GM21717 (cell line): ENCODE data around the gene GLCE.

Experiments
- ATAC-seq: cut with Tn5 transposase; IDR thresholded peaks from one replicate; pipeline ENCODE4 v1.9.1; 2021; ENCODE audit warnings: mild to moderate bottlenecking, moderate library complexity; ENCODE audit not compliant: unreplicated experiment

Gene GLCE

GRCh38 chr15:69314736-69315135 lies 154.3 kb downstream of the GLCE start:
- ATAC-seq: no peak

GRCh38 chr15:69315402-69316110 lies 155.1 kb downstream of the GLCE start:
- no peak for ATAC-seq

- no peak for ATAC-seq
Observed at GRCh38 chr15:69316291-69316690, 155.9 kb downstream of the GLCE start.

- ATAC-seq: no peak
Observed at GRCh38 chr15:69317392-69317841, 157.0 kb downstream of the GLCE start.

GRCh38 chr15:69318033-69318432 lies 157.6 kb downstream of the GLCE start:
- no peak for ATAC-seq

- no peak for ATAC-seq
Observed at GRCh38 chr15:69319384-69320375, 159.2 kb downstream of the GLCE start.

- no peak for ATAC-seq
Observed at GRCh38 chr15:69320977-69321554, 160.6 kb downstream of the GLCE start.
